Measurements from ENCODE around the gene SYT9. TPM values are rescaled to one million over a fixed set of nuclear protein-coding genes. Genes with fewer than 3 reads are reported as not detected.

The SYT9 gene
- total and polyA plus RNA-seq, 9 of the 15 experiments (the other 6 are each of a cell fraction or from before 2014, with no cell fraction given): 0.01 TPM; not detected in 8

GRCh38 chr11:7320306-7320705 is 68.6 kb downstream of the SYT9 start:
- ATAC-seq (no peak), DNase-seq (ENCODE audit: extremely low read depth in 1 of 4, low spot score in 3 of 4) (no peak), FAIRE-seq (no peak)
- Histone ChIP-seq H3K9me3 (replicated peaks; ENCODE audit: control insufficient read depth, insufficient read depth, low read depth, low read length) (no peaks in the 10 kb centered on the region), H4K20me1 (replicated peaks; ENCODE audit: control insufficient read depth, insufficient read depth, low read length) (no peaks in the 10 kb centered on the region), H3K4me2 (ENCODE audit: insufficient read depth, low read length) (no peak overlapping the region), H2AFZ (ENCODE audit: low read depth, low read length) (no peak overlapping the region), H3K27me3 (ENCODE audit: control insufficient read depth in 2 of 2, insufficient read depth in 2 of 2, low read length in 2 of 2) (no peaks in the 10 kb centered on the region), H3K4me1 (replicated peaks in 1 of 2; ENCODE audit: control insufficient read depth in 2 of 2, insufficient read depth in 2 of 2, low read length in 2 of 2) (no peaks in the 10 kb centered on the region), H3K4me3 (no peak overlapping the region), H3K9me1 (ENCODE audit: control insufficient read depth, insufficient read depth, low read length) (no peaks in the 10 kb centered on the region), H3K79me2 (ENCODE audit: control insufficient read depth, insufficient read depth, low read length) (no peaks in the 10 kb centered on the region), H3K36me3 (ENCODE audit: control insufficient read depth, insufficient read depth, low read length) (no peaks in the 10 kb centered on the region), H3K27ac (ENCODE audit: extremely low read depth, low read depth, low read length) (no peak overlapping the region), H3K9ac (ENCODE audit: insufficient read depth in 1 of 2, low read depth in 2 of 2, low read length in 2 of 2) (no peak overlapping the region)
- intact Hi-C loops (cut with micrococcal nuclease) (no loop called here), in situ Hi-C loops (cut with MboI) (no loop called here)
- BruUV-seq (replicated peaks): no TSS peak
- TF ChIP-seq SIX5 (IDR thresholded peaks at IDR 0.05; ENCODE audit: borderline replicate concordance in 1 of 2, insufficient read depth in 1 of 2, low read depth in 1 of 2, low read length in 2 of 2) (no peak), ZNF778 (CRISPR knock-in tag; IDR thresholded peaks at IDR 0.05) (no peak)
- POLR2A ChIA-PET: interaction anchor here (1.3 kb wide), 1 partner anchor 10 kb away, joined by 4 read pairs; no protein-coding TSS in a partner anchor
- CTCF ChIA-PET (ENCODE audit: low intra/inter-chr PET ratio): no interaction called here

- no peak for TF ChIP-seq PRDM10 (IDR thresholded peaks at IDR 0.05; ENCODE audit: partially characterized antibody)
- TF ChIP-seq NFXL1 (CRISPR knock-in tag; IDR thresholded peaks at IDR 0.05): no peak
- peak; percentile 12; the same call in 1 of the 2 replicates for TF ChIP-seq RFX1 (IDR thresholded peaks at IDR 0.05)
- no TSS peak for BruUV-seq (replicated peaks)
- no peaks in the 10 kb centered on the region for H3K27me3 ChIP-seq (ENCODE audit: control insufficient read depth in 2 of 2, insufficient read depth in 2 of 2, low read length in 2 of 2)
- no peak for DNase-seq (ENCODE audit: extremely low read depth in 1 of 4, low spot score in 3 of 4)
- ChIA-PET POLR2A (no interaction called here), CTCF (ENCODE audit: low intra/inter-chr PET ratio) (no interaction called here)
- no peak overlapping the region for H2AFZ ChIP-seq (ENCODE audit: low read depth, low read length)
- intact Hi-C loops (cut with micrococcal nuclease) (no loop called here), in situ Hi-C loops (cut with MboI) (no loop called here)
- H3K36me3 ChIP-seq (ENCODE audit: control insufficient read depth, insufficient read depth, low read length): no peaks in the 10 kb centered on the region
- H3K27ac ChIP-seq (ENCODE audit: extremely low read depth, low read depth, low read length): no peak overlapping the region
- WGBS (ENCODE audit: insufficient coverage, low coverage, missing lambda C conversion rate): 0% methylated on average over 7 of the region's 7 CpGs
- no peaks in the 10 kb centered on the region for H3K4me1 ChIP-seq (replicated peaks in 1 of 2; ENCODE audit: control insufficient read depth in 2 of 2, insufficient read depth in 2 of 2, low read length in 2 of 2)
- no peaks in the 10 kb centered on the region for H3K79me2 ChIP-seq (ENCODE audit: control insufficient read depth, insufficient read depth, low read length)
- no peak for FAIRE-seq
- no peaks in the 10 kb centered on the region for H4K20me1 ChIP-seq (replicated peaks; ENCODE audit: control insufficient read depth, insufficient read depth, low read length)
- no peak overlapping the region for H3K4me2 ChIP-seq (ENCODE audit: insufficient read depth, low read length)
- H3K9me3 ChIP-seq (replicated peaks; ENCODE audit: control insufficient read depth, insufficient read depth, low read depth, low read length): no peaks in the 10 kb centered on the region
- no peak for ATAC-seq
- no peaks in the 10 kb centered on the region for H3K9me1 ChIP-seq (ENCODE audit: control insufficient read depth, insufficient read depth, low read length)
- H3K4me3 ChIP-seq: no peak overlapping the region
- H3K9ac ChIP-seq (ENCODE audit: insufficient read depth in 1 of 2, low read depth in 2 of 2, low read length in 2 of 2): no peak overlapping the region
These were observed 70.1 kb downstream of the SYT9 start for GRCh38 chr11:7321473-7322450.
